CD4-positive, alpha-beta T cell treated with Interleukin-6 at 100 ng/mL for 8 hours (primary cell): ENCODE data around the gene SGK1.
"Not testable (repeated sequence)": the region's sequence is repeated elsewhere in the genome, so short reads cannot be mapped to it uniquely, and the experiment has no call there.

ENCODE experiments used
- DNase-seq: peaks from one replicate; pipeline ENCODE4 v3.0.0-alpha.2; 2020; ENCODE audit warnings: mixed read lengths, low spot score

The SGK1 gene

GRCh38 chr6:134253681-134254080 lies 64.2 kb downstream of the SGK1 start:
- DNase-seq = no peak

- no peak for DNase-seq
These were observed 66.6 kb downstream of the SGK1 start for GRCh38 chr6:134251320-134251719.

- DNase-seq = no peak
These were observed 67.1 kb downstream of the SGK1 start for GRCh38 chr6:134250776-134251175.

GRCh38 chr6:134249759-134250602 lies 67.9 kb downstream of the SGK1 start:
- DNase-seq = no peak

- DNase-seq = no peak
These were observed 68.6 kb downstream of the SGK1 start for GRCh38 chr6:134249239-134249758.

- DNase-seq = no peak
These were observed 69.9 kb downstream of the SGK1 start for GRCh38 chr6:134247844-134248580.

GRCh38 chr6:134247231-134247833 lies 70.6 kb downstream of the SGK1 start:
- peak; percentile 91 for DNase-seq

- no peak for DNase-seq
These were observed 72.2 kb downstream of the SGK1 start for GRCh38 chr6:134245706-134246105.

GRCh38 chr6:134245041-134245440 lies 72.9 kb downstream of the SGK1 start:
- DNase-seq = no peak

- peak; percentile 91 for DNase-seq
These were observed 77.1 kb downstream of the SGK1 start for GRCh38 chr6:134240665-134241431.

GRCh38 chr6:134238960-134239795 lies 78.7 kb downstream of the SGK1 start:
- no peak for DNase-seq

GRCh38 chr6:134238006-134238405 lies 79.9 kb downstream of the SGK1 start:
- no peak for DNase-seq

- DNase-seq = peak; percentile 26
These were observed 81.8 kb downstream of the SGK1 start for GRCh38 chr6:134235937-134236751.

GRCh38 chr6:134235334-134235733 lies 82.6 kb downstream of the SGK1 start:
- not testable (repeated sequence) for DNase-seq

GRCh38 chr6:134233180-134233955 lies 84.5 kb downstream of the SGK1 start:
- no peak for DNase-seq

GRCh38 chr6:134230940-134231339 lies 87.0 kb downstream of the SGK1 start:
- no peak for DNase-seq

- DNase-seq = no peak
These were observed 87.7 kb downstream of the SGK1 start for GRCh38 chr6:134230087-134230700.

GRCh38 chr6:134229520-134229919 lies 88.4 kb downstream of the SGK1 start:
- no peak for DNase-seq
